Astrocyte (in vitro differentiated cells and primary cell): ENCODE results near the gene FAM47E.

Experiments used
- EZH2 ChIP-seq: IDR thresholded peaks from 2 replicates; pipeline ENCODE4 v1.6.1; 2012; ENCODE audit warnings: mild to moderate bottlenecking, low read length, inconsistent platforms; ENCODE audit not compliant: insufficient read depth
- TF ChIP-seq, protein P1 (sequence below): IDR thresholded peaks from 2 replicates; pipeline ENCODE4 v1.5.1; 2011; ENCODE audit warnings: low read depth, mild to moderate bottlenecking, inconsistent platforms, low read length, moderate library complexity; ENCODE audit not compliant: insufficient read depth

DNA sequence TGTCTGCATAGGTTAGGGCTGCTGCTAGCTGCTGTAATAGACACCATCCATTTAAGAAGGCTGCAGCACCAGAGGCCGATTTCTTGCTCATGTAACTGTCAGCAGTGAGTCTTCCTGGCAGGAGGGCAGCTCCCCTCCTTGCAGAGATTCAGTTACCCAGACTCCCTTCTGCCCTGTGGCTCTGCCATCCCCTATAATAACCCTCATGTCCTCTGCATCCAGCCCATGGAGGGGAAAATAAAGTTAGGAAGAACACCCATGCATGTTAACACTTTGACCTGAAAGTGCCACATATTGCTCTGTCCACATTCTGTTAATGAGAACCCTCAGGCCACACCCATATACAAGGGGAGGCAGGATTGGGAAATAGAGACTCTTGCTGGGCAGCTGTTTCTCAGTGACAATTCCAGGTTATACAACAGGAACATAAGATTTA, 60.4 kb downstream of the FAM47E start:
- TF ChIP-seq, protein P1, sequence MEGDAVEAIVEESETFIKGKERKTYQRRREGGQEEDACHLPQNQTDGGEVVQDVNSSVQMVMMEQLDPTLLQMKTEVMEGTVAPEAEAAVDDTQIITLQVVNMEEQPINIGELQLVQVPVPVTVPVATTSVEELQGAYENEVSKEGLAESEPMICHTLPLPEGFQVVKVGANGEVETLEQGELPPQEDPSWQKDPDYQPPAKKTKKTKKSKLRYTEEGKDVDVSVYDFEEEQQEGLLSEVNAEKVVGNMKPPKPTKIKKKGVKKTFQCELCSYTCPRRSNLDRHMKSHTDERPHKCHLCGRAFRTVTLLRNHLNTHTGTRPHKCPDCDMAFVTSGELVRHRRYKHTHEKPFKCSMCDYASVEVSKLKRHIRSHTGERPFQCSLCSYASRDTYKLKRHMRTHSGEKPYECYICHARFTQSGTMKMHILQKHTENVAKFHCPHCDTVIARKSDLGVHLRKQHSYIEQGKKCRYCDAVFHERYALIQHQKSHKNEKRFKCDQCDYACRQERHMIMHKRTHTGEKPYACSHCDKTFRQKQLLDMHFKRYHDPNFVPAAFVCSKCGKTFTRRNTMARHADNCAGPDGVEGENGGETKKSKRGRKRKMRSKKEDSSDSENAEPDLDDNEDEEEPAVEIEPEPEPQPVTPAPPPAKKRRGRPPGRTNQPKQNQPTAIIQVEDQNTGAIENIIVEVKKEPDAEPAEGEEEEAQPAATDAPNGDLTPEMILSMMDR = no peak
- TF ChIP-seq EZH2 = no peak
